Smooth muscle cell (in vitro differentiated cells): ENCODE data around the gene GABPB1. TPM values are rescaled to one million over a fixed set of nuclear protein-coding genes. Genes with fewer than 3 reads are reported as not detected.

ENCODE experiments used
- DNase-seq: peaks from one replicate; lab custom pipeline; 2025; ENCODE audit not compliant: unreplicated experiment; lab: John Stamatoyannopoulos, UW
- H2AFZ ChIP-seq: fragments of 200-600 bp; sonication (generic); 2 replicates; pipeline ENCODE4 v1.6.0; 2016; ENCODE audit warnings: antibody characterized with exemption, low read depth, mild to moderate bottlenecking
- H3F3A ChIP-seq: fragments of 200-600 bp; sonication (generic); 2 replicates; pipeline ENCODE4 v1.6.0; 2017; ENCODE audit warnings: antibody characterized with exemption, low read depth
- H3K27ac ChIP-seq: fragments of 200-600 bp; sonication (generic); 2 replicates; pipeline ENCODE4 v1.5.1; 2016; ENCODE audit warnings: low read depth, mild to moderate bottlenecking
- H3K27me3 ChIP-seq: fragments of 200-600 bp; sonication (generic); 2 replicates; pipeline ENCODE4 v1.6.1; 2016; ENCODE audit warnings: low read depth, mild to moderate bottlenecking
- H3K36me3 ChIP-seq: fragments of 200-600 bp; sonication (generic); 2 replicates; pipeline ENCODE4 v1.5.1; 2016; ENCODE audit warnings: low read depth
- H3K4me1 ChIP-seq: fragments of 200-600 bp; sonication (generic); 2 replicates; pipeline ENCODE4 v1.5.1; 2016; ENCODE audit warnings: low read depth
- H3K4me2 ChIP-seq: fragments of 200-600 bp; sonication (generic); 2 replicates; pipeline ENCODE4 v1.6.0; 2016; ENCODE audit warnings: mild to moderate bottlenecking
- H3K4me3 ChIP-seq: fragments of 200-600 bp; sonication (generic); 2 replicates; pipeline ENCODE4 v1.5.1; 2016; ENCODE audit warnings: mild to moderate bottlenecking
- H3K79me2 ChIP-seq: fragments of 200-600 bp; sonication (generic); 2 replicates; pipeline ENCODE4 v1.6.0; 2016; ENCODE audit warnings: low read depth, mild to moderate bottlenecking
- H3K9ac ChIP-seq: fragments of 200-600 bp; sonication (generic); 2 replicates; pipeline ENCODE4 v1.6.0; 2016; ENCODE audit warnings: low read depth
- H3K9me3 ChIP-seq: fragments of 200-600 bp; sonication (generic); replicated peaks from 2 replicates; pipeline ENCODE4 v1.5.1; 2016; ENCODE audit warnings: low read depth
- H4K20me1 ChIP-seq: fragments of 200-600 bp; sonication (generic); 2 replicates; pipeline ENCODE4 v1.6.0; 2016; ENCODE audit warnings: low read depth
- CTCF ChIP-seq: fragments of 200-600 bp; sonication (generic); IDR thresholded peaks from 2 replicates; pipeline ENCODE4 v1.5.1; 2017; ENCODE audit warnings: borderline replicate concordance, mild to moderate bottlenecking, antibody characterized with exemption; ENCODE audit not compliant: insufficient read depth, poor library complexity, severe bottlenecking
- WGBS: methylation state at CpG from one replicate; pipeline ENCODE4 v1.1.7; 2016; ENCODE audit warnings: low lambda C conversion rate; 5-methylcytosine and 5-hydroxymethylcytosine counted together
- polyA plus RNA-seq: library from polyadenylated mRNA; unstranded; fragments of >200 nt; fragmentation: Nextera tagmentation; extraction: Ambion mirVana; gene quantifications from 2 replicates; pipeline ENCODE4 v1.2.1, GENCODE V29; 2016
- total RNA-seq: library from RNA; depleted of rRNA; stranded (reverse); fragments of >200 nt; gene quantifications from 2 replicates; pipeline ENCODE4 v1.2.3, GENCODE V29; 2014

Gene GABPB1
- total and polyA plus RNA-seq, 2 experiments from 2014 or later: 24.1 to 49.3 TPM

GRCh38 chr15:50278496-50278895 lies 76.5 kb downstream of the GABPB1 start:
- no peak for DNase-seq
- Histone ChIP-seq H3K27me3 (no peaks in the 10 kb centered on the region), H3K9ac (no peak overlapping the region), H3F3A (no peaks in the 10 kb centered on the region), H3K79me2 (no peaks in the 10 kb centered on the region), H3K4me3 (no peak overlapping the region), H3K4me1 (no peaks in the 10 kb centered on the region), H3K27ac (no peak overlapping the region), H3K9me3 (no peaks in the 10 kb centered on the region), H3K4me2 (no peak overlapping the region), H3K36me3 (no peaks in the 10 kb centered on the region), H4K20me1 (no peaks in the 10 kb centered on the region), H2AFZ (no peak overlapping the region)
- no peak for TF ChIP-seq CTCF
- WGBS: 90% methylated on average over 4 of the region's 4 CpGs

GRCh38 chr15:50277370-50277769 lies 77.6 kb downstream of the GABPB1 start:
- no peaks in the 10 kb centered on the region for H3F3A ChIP-seq
- 96% methylated on average over 1 of the region's 1 CpG for WGBS
- H3K27ac ChIP-seq: no peak overlapping the region
- H3K4me1 ChIP-seq: no peaks in the 10 kb centered on the region
- H2AFZ ChIP-seq: no peak overlapping the region
- no peaks in the 10 kb centered on the region for H4K20me1 ChIP-seq
- no peak overlapping the region for H3K4me3 ChIP-seq
- no peak overlapping the region for H3K4me2 ChIP-seq
- TF ChIP-seq CTCF: no peak
- no peaks in the 10 kb centered on the region for H3K9me3 ChIP-seq
- H3K79me2 ChIP-seq: no peaks in the 10 kb centered on the region
- no peak for DNase-seq
- no peaks in the 10 kb centered on the region for H3K27me3 ChIP-seq
- no peaks in the 10 kb centered on the region for H3K36me3 ChIP-seq
- no peak overlapping the region for H3K9ac ChIP-seq

GRCh38 chr15:50275908-50276307 lies 79.1 kb downstream of the GABPB1 start:
- TF ChIP-seq CTCF: no peak
- Histone ChIP-seq H3F3A (no peaks in the 10 kb centered on the region), H3K27ac (no peak overlapping the region), H2AFZ (no peak overlapping the region), H3K9ac (no peak overlapping the region), H4K20me1 (no peaks in the 10 kb centered on the region), H3K4me1 (no peaks in the 10 kb centered on the region), H3K36me3 (no peaks in the 10 kb centered on the region), H3K9me3 (no peaks in the 10 kb centered on the region), H3K79me2 (no peaks in the 10 kb centered on the region), H3K27me3 (no peaks in the 10 kb centered on the region), H3K4me2 (no peak overlapping the region), H3K4me3 (no peak overlapping the region)
- no peak for DNase-seq
- 89% methylated on average over 3 of the region's 3 CpGs for WGBS

- no peaks in the 10 kb centered on the region for H3K36me3 ChIP-seq
- 56% methylated on average over 2 of the region's 2 CpGs for WGBS
- H4K20me1 ChIP-seq: no peaks in the 10 kb centered on the region
- H3K27ac ChIP-seq: no peak overlapping the region
- no peak overlapping the region for H3K9ac ChIP-seq
- no peak for DNase-seq
- H3K79me2 ChIP-seq: no peaks in the 10 kb centered on the region
- H3K9me3 ChIP-seq: no peaks in the 10 kb centered on the region
- no peaks in the 10 kb centered on the region for H3K4me1 ChIP-seq
- H3K4me2 ChIP-seq: no peak overlapping the region
- no peaks in the 10 kb centered on the region for H3F3A ChIP-seq
- H3K4me3 ChIP-seq: no peak overlapping the region
- TF ChIP-seq CTCF: no peak
- peaks cover 5% of the 10 kb centered on the region for H3K27me3 ChIP-seq
- no peak overlapping the region for H2AFZ ChIP-seq
Observed at GRCh38 chr15:50275091-50275490, 79.9 kb downstream of the GABPB1 start.
